HG03457 (cell line): ENCODE data around the gene GHRHR.
A peak's percentile ranks its signal among the peaks of the same experiment; 100 is the strongest.

ENCODE experiments used
- ATAC-seq: cut with Tn5 transposase; IDR thresholded peaks from one replicate; pipeline ENCODE4 v1.9.1; 2021; ENCODE audit warnings: moderate number of reproducible peaks; ENCODE audit not compliant: unreplicated experiment

GHRHR gene

DNA sequence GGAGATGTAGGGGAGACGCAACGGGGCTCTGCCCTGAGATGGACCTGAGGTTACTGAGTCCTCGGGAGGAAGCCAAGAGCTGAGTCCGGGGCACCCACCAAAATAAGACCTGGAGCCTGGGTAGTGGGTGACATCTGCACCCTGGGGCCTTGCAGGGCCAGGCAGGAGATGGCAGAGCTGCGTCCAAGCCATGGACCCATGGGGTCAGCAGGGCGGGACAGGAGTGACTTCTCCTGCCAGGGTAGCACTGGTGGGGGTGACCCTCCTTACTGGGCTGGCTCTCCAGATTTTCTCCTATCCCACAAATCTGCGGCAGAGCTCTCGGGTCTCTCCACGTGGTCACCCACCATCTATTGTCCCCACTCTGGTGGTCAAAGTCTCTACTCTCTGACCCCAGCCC is 2.1 kb downstream of the GHRHR start:
- no peak for ATAC-seq

DNA sequence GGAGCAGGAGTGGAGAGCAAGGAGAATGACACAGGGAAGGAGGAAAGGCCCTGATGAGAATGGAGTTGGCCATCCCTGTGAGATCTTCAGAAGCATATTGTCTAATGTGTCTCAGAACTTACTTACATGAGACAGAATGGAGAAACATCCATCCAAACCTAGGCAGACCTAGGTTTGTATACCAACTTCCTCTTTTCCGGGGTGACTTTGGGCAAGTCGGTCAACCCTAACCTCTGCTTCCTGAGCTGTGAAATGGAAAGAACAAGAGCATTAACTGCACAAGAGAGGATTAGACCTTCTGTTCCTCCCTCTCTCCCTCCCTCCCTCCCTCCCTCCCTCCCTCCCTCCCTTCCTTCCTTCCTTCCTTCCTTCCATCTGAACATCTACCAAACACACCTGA is 4.5 kb downstream of the GHRHR start:
- no peak for ATAC-seq

DNA sequence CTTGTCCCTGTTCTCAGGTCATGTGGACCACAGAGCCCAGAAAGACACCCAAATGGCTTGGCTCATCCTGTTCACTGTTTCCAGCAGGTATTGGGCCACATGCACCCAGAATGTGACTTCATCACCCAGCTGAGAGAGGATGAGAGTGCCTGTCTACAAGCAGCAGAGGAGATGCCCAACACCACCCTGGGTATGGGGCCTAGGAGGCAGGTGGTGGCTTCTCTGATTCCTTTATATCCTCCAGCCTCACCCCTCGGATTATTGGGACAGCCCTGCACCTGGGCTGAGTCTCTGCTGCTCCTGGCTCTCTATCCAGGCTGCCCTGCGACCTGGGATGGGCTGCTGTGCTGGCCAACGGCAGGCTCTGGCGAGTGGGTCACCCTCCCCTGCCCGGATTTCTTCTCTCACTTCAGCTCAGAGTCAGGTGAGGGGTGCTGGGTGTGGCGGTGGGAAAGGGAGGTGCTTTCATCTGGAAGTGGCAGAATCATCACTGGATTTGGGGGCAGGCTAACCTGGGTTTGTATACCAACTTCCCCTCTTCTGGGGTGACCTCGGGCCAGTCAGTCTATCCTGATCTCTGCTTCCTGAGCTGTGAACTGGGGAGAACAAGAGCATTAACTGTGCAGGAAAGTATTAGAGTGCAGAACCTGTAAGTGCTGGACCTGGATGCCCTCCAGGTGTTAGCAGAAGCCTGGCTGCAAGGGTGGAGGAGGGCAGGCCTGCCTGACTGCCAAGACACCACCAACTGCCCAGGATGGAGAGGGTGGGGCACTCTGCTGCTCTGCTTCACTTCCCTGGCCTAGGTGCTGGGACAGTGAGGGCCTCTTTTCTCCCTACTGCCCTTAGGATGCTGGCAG is 5.2 kb downstream of the GHRHR start:
- ATAC-seq, result no peak

DNA sequence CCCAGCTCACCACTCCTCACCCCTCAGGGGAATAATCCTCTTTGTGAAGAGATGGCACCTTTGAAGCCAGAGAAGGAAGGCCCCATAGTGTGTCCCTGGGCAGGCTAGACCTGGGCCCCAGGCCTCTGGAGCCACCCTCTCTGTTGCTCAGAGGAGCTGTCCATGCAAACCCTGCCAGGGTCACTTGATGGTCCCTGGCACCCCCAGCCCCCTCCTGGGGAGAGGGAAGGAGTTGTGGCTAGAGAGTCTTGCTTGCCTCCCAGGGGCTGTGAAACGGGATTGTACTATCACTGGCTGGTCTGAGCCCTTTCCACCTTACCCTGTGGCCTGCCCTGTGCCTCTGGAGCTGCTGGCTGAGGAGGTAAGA is 5.8 kb downstream of the GHRHR start:
- ATAC-seq, result no peak

DNA sequence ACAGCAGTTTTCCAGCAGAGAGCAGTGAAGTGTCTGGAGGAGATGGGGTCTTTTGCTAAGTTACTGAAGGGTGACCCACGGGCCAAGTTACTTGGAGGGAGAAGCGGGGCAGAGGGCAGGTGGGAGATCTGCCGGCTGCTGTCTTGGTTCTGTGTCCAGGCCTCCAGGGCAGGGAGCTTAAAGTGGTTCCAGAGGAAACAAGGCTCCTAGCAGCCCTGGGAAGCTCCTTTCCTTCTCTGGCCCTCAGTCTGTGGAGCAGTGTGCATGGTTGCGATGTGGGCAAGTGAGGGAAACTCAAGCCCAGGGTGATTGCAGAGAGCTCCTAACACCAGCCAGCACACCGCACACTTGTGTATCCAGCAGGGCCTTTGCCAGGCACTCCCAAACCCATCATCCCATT is 6.3 kb downstream of the GHRHR start:
- ATAC-seq, result no peak

DNA sequence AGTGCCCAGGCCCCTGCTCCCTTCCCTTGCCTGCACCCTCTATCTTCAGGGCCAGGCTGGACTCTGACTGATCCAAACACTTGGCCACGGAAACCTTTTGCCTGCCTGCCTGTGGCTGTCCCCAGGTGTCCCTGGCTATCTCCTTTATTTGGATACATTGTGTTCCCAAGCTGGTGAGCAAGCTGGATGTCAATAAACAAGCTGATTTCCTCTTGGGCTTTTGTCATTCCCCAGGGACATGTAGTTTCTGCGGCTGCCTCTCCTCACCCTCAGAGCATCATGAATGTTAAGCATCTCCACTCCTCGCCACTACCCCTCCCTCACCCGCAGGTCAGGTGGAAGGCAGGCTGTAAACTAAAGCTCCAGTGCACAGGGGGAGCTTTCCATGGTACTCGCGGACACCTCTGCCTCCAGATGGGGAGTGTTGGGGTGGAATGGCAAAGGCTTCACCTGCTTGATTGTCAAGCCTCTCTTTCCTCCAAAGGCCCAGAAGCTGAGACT is 6.9 kb downstream of the GHRHR start:
- ATAC-seq, result no peak

DNA sequence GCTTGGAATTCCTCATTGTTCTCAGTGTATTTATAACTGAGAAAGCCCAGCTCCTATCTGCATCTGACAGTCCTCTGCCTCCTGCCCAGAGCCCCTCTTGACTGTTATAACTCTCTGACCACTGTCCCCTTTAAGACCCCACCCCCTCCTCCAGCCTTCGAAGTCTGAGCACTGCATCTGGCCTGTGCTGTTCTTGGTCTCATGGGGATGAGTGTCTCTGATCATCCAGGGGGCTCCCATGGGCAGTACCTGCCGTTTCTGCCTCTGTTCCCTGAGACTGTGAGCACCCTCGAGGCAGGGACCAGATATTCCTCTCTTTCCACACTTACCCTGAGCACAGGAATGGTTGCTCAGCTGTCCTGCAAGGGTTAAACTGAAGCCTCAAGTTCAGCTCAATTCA is 7.7 kb downstream of the GHRHR start:
- no peak for ATAC-seq

DNA sequence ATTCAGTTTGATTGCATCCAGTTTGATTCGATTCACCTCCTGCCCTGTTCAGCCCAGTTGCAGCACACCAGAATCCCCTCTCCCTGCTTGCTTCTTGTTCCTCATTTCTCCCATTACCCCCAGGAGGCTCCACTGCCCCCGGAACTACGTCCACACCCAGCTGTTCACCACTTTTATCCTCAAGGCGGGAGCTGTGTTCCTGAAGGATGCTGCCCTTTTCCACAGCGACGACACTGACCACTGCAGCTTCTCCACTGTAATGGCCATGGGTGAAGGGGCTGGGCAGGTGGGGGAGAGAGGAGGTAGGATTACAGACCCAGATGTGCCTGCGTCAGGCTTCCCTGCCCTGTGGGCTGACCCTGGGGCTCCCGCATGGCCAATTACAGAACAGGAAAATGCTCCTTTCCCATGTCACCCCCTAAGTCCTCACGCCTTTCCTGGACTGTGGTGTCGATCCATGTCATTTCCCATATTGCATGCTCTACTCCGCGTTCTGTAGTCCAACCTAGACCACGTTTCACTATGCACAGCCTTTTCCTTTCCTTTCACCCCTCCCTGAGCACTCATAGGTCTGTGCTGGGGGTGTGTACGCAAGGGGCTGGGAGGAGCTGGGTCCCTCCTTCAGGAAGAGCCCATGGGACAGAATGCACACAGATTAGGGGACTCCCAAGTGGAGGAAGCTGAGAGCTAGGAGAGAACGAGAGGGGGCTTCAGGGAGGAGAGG is 8.2 kb downstream of the GHRHR start:
- no peak for ATAC-seq

DNA sequence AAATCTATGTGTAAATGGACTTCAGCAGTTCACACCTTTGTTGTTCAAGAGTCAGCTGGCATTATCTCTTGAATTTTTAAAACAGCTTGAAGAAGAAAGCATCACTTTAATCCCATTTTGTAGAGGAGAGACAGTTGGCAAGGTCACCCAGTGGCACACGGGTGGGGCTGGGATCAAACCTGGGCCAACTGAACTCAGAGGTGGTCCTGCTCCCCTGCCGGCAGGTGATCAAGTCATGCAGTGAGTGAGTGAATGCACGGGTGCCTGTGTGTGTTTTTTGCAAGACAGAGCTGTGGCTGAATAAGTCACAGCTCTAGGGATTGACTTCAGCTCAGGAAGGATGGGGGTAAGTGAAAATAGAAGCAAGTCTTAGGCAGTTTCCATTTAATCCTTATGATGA is 9.5 kb downstream of the GHRHR start:
- ATAC-seq, result no peak

DNA sequence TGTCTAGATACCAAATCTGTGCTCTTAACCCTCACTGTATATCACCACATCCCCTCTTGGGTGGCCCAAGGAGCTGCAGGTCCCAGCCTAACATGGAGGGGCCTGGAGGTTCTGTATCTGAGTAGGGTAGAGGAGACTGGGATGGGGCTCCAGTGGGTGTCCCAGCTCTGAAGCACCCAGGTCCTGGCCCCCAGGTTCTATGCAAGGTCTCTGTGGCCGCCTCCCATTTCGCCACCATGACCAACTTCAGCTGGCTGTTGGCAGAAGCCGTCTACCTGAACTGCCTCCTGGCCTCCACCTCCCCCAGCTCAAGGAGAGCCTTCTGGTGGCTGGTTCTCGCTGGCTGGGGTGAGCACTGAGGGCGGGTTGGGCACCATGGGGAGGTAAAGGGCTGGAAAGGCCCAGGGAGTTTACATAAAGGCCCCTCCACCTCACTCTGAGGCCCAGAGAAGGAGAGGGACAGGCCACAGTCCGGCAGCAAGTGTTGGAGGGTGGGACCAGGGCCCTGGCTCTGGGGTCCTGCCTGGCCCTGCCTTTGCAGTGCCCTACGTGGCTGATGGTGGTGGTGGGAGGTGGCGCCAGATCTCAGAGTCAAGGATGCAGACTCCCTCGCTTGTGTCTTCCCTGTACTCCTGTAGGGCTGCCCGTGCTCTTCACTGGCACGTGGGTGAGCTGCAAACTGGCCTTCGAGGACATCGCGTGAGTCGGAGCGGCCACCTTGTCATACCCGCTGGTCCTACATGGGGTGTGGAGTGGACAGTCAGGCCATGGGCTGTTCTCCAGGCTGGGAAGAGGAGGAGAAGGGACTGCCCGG is 10.2 kb downstream of the GHRHR start:
- ATAC-seq, result no peak

DNA sequence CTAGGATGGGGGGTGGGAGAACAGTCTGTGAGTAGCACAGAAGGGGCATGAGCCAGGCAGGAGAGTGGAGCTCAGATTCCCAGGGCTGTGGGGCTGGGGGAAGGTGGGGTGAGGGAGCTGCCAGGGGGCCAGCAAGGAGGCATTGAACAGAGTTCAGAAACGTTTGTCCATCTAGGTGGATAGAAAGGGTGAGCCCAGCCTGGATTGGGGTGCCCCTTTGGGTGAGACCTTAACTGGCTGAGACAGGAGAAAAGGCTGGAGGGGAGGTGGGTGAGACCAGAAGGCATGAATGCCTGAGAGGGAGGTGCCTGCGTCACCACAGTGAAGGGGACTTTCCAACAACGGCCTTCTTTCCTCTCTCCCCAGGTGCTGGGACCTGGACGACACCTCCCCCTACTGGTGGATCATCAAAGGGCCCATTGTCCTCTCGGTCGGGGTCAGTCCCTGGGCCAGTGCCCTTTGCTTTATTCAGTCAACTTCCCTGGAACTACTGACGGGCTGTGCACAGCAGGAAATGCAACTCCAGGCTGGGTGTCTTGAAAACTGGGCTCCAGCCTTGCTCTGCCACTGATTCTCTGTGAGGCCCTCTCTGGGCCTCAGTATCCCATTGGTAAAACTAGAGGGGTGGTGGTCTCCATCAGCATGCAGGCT is 11.0 kb downstream of the GHRHR start:
- ATAC-seq, result peak; percentile 92

DNA sequence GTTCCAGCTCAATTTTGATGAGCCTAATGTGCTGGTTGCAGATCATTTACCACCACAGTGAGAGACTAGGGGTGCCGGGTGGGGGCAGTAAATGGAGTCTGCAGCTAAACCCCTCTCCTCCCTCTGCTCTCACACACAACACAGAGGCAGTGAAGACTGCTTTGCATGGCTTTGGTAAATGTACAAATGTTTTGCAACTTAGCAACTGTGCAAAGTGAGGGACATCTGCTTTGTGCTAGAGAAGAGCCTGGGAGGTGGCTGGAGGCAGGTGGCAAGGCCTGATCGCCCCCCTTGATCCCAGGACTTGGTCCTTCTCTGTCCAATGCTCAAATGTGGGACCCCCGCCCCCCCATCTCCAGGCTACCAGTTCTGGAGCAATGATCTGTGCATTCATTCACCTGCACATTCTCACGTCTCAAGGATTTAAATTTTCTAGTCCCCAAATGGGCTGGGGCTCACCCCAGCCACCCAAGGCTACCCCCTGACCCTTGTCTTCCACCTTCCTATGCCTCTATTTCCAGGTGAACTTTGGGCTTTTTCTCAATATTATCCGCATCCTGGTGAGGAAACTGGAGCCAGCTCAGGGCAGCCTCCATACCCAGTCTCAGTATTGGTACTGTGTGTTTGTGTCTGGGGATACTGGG is 11.6 kb downstream of the GHRHR start:
- ATAC-seq, result no peak

DNA sequence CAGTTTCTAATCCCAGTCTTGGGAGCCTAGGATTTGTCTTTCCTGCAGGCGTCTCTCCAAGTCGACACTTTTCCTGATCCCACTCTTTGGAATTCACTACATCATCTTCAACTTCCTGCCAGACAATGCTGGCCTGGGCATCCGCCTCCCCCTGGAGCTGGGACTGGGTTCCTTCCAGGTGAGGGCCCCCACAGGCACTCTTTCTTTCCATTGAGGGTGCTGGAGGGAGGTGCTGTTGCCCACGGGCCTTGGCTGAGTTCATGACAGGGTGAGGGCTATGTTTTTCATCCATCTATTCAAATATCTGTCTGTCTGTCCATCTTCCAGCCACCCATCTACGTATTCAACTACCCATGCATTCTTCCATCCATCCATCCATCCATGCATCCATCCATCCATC is 12.6 kb downstream of the GHRHR start:
- ATAC-seq, result no peak

DNA sequence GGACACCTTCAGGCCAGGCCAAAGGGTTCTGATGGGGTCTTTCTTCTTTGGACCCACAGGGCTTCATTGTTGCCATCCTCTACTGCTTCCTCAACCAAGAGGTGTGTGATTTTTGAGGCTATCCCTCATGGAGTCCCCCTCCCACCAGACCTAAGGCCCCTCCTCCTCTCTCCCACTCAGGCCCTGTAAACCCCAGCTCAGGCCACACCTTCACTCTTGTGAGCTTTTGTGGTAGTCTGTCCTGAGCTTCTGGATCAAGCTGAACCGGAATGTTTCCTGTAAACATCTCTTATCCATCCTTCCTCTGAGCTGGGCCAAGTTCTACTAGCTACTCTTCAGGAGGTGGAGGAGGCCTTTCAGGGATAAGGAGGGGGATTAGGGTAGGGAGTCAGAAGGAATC is 13.5 kb downstream of the GHRHR start:
- ATAC-seq, result no peak

DNA sequence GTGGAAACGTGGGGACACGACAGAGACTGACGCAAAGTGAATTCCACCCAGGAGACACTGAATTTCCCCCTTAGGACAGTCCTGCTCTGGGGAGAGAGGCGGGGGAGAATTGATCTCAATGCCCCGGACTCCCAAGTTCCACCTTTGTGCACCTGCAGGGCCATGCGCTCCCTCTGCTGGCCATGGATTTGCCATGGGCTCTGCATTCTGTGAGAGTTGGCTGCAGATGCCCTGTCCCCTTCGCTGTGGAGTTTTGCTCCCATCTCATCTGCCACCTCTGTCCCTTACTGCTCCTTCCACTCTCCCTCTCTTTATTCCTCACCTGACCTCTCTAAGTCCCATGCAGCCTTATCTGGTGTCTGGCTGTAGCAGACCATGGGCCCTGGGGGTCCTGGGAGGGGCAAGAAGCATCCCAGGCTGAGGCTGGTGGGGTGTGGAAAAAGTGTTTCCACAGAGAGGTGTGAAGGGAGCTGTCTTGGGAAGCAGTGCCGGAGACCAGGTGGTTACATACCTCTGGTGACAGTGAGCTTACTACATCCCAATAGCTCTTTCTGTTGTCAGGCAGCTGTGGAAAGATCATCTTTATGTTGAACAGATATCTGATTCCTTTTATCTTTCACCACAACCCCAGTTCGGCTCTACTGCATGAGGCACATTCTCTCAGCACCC is 14.3 kb downstream of the GHRHR start:
- no peak for ATAC-seq

DNA sequence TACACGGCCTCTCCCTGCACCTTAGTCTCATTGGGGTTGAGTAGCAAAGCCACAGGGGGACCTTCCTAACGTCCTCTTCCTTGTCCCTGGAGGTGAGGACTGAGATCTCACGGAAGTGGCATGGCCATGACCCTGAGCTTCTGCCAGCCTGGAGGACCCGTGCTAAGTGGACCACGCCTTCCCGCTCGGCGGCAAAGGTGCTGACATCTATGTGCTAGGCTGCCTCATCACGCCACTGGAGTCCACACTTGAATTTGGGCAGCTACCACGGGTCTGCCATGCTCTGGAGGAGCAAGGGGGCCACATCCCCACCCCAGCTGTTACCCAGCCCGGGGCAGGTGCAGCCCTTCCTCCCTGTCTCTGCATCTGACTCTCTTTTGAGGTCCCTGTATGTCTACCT is 15.3 kb downstream of the GHRHR start:
- no peak for ATAC-seq

DNA sequence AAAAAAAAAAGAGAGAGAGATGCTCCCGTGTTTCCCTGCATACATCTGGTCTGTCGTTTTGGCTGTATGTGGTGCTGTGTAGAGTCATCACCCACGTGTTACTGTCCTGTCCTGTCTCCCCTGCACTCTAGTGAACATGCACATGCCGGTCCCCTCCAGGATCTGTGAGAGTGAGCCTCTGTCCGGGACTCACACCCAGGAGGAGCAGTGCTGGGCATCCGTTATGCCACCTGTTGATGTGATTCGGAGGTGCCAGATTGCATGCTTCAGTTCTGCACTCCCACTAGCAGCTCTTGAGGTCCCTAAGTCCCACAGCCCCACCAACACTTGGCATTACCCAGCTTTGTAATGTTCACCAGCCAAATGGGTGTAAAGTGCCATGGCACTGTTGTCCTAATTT is 16.4 kb downstream of the GHRHR start:
- no peak for ATAC-seq

DNA sequence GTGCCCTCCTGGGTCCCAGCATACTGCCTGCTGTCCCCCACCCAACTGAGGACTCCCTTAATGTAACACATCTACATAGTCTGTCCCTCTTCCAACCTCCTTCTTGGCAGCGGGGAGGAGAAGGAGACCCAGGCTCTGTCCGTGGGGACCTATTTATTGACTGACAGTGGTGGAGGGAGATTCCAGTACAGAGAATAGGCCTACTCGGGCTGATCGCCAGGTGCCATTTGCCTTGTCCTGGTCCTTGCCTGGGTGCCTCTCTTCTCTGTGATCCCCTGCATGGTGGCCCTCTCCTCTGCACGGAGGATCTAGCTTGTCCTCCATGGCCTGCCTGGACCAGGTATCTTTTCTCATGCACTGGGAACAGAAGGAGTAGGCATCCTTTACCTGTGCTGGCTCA is 17.0 kb downstream of the GHRHR start:
- no peak for ATAC-seq

DNA sequence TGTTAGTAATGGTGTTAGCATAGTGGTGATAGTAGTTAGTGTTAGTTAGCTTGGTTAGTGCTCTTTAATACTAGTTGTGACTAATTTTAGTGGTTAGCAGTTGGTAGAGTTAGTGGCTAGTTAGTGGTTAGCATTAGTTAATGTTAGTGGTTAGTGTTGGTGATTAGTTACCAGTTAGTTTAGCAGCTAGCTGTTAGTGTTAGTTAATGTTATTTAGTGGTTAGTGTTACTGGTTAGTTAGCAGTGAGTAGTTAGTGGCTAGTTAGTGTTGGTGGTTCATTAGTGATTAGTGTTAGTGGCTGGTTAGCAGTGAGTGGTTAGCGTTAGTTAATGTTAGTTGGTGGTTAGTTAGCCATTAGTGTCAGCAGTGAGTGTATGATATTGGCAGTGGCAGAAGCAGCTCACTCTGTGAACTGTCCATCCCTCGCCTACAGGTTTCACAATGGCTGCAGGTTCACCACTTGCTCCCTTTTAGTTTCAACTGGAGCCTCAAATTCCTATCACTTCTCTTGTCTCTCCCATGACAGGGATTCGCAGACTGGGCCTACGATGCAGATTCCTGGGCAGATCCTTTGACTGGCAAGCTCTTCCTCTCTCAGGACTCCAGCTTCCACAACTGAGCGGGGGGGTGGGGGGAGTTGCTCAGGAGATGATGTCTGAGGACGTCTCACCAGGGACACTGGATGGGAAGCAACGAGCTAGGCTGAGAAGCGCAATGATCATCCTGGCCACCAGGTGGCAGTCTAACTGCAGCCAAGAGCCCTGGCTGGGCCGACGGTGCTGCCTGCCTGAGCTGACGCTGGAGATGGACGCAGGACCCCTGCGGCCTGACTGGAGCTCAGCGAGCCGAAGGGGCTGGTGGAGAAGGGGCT is 19.5 kb downstream of the GHRHR start:
- ATAC-seq, result peak; percentile 84
